Mucosa of descending colon (tissue), 3 donors: ENCODE data around the gene C5AR2. TPM values are rescaled to one million over a fixed set of nuclear protein-coding genes. Genes with fewer than 3 reads are reported as not detected.
"Not testable (repeated sequence)": the region's sequence is repeated elsewhere in the genome, so short reads cannot be mapped to it uniquely, and the experiment has no call there.

Source experiments
- ATAC-seq: fragments of 200-7000 bp; cut with Tn5 transposase; one replicate; pipeline ENCODE4 v1.9.1; 2020; ENCODE audit warnings: mild to moderate bottlenecking, moderate library complexity
- DNase-seq, 3 donors: peaks; one replicate each; pipeline ENCODE4 v3.0.0-alpha.2; 2020
- H3K36me3 ChIP-seq: fragments of 200-600 bp; one replicate; pipeline ENCODE4 v1.8.0; 2021; ENCODE audit warnings: low read depth, mild to moderate bottlenecking
- H3K4me1 ChIP-seq: fragments of 200-600 bp; one replicate; pipeline ENCODE4 v1.8.0; 2021; ENCODE audit warnings: low read depth, mild to moderate bottlenecking
- H3K4me3 ChIP-seq: fragments of 200-600 bp; one replicate; pipeline ENCODE4 v1.8.0; 2021; ENCODE audit warnings: mild to moderate bottlenecking
- H3K9me3 ChIP-seq: fragments of 200-600 bp; one replicate; pipeline ENCODE4 v1.8.0; 2021; ENCODE audit warnings: mild to moderate bottlenecking
- intact Hi-C, 2 donors: fragments of 100-400 bp; cut with DNase I in 1 of 2; cut with micrococcal nuclease in 1 of 2; formaldehyde crosslinking; loops; one replicate each; pipeline versions ENCODE4 v1.11.0 to v1.11.1; 2022; cut with DNase I, micrococcal nuclease
- total RNA-seq, 3 donors: library from RNA; stranded (reverse); fragmentation: NEBNext Ultra II Directional in 2 of 3; extraction: Animal tissue kit (Norgen Biotek cat#: 25700) in 2 of 3; gene quantifications; one replicate each; pipeline versions ENCODE4 v1.2.1 to v1.2.4, GENCODE V29; 2021 to 2023
- TF ChIP-seq, protein P1 (sequence below): fragments of 200-600 bp; IDR thresholded peaks from one replicate; pipeline ENCODE4 v1.8.0; 2022; ENCODE audit warnings: antibody characterized with exemption, mild to moderate bottlenecking
- donor health status: DM: no; HTN: no; CAD: no; lungs with moderate emphysema.
- donor health status: DM: no; HTN: no; CAD: no.
- donor health status: DM: no; HTN: yes; CAD: no.

C5AR2 gene
- total RNA-seq, 3 donors from 2014 or later: 0.29 to 1.6 (median 1.4) TPM

DNA sequence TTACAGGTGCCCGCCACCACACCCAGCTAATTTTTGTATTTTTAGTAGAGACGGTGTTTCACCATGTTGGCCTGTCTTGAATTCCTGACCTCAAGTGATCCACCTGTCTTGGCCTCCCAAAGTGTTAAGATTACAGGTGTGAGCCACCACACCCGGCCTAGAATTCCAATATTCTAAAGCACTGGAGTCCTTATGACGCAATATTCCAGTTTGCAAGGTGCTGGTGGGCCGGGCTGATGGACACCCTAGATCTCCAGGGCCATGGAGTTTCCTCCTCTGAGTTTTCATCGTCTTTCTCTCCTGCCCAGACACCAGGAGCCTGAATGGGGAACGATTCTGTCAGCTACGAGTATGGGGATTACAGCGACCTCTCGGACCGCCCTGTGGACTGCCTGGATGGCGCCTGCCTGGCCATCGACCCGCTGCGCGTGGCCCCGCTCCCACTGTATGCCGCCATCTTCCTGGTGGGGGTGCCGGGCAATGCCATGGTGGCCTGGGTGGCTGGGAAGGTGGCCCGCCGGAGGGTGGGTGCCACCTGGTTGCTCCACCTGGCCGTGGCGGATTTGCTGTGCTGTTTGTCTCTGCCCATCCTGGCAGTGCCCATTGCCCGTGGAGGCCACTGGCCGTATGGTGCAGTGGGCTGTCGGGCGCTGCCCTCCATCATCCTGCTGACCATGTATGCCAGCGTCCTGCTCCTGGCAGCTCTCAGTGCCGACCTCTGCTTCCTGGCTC, 8.7 kb downstream of the C5AR2 start:
- H3K4me1 ChIP-seq: no peaks in the 10 kb centered on the region
- no peaks in the 10 kb centered on the region for H3K36me3 ChIP-seq
- TF ChIP-seq, protein P1, sequence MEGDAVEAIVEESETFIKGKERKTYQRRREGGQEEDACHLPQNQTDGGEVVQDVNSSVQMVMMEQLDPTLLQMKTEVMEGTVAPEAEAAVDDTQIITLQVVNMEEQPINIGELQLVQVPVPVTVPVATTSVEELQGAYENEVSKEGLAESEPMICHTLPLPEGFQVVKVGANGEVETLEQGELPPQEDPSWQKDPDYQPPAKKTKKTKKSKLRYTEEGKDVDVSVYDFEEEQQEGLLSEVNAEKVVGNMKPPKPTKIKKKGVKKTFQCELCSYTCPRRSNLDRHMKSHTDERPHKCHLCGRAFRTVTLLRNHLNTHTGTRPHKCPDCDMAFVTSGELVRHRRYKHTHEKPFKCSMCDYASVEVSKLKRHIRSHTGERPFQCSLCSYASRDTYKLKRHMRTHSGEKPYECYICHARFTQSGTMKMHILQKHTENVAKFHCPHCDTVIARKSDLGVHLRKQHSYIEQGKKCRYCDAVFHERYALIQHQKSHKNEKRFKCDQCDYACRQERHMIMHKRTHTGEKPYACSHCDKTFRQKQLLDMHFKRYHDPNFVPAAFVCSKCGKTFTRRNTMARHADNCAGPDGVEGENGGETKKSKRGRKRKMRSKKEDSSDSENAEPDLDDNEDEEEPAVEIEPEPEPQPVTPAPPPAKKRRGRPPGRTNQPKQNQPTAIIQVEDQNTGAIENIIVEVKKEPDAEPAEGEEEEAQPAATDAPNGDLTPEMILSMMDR: no peak
- DNase-seq (no peak), ATAC-seq (no peak)
- intact Hi-C loops: no loop called here
- H3K4me3 ChIP-seq: no peak overlapping the region
- H3K9me3 ChIP-seq: no peaks in the 10 kb centered on the region

DNA sequence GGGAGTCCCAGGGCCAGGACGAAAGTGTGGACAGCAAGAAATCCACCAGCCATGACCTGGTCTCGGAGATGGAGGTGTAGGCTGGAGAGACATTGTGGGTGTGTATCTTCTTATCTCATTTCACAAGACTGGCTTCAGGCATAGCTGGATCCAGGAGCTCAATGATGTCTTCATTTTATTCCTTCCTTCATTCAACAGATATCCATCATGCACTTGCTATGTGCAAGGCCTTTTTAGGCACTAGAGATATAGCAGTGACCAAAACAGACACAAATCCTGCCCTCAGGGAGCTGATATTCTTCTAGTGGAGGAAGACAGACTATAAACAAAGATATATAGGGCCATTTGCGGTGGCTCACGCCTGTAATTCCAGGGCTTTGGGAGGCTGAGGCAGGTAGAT, 9.8 kb downstream of the C5AR2 start:
- Histone ChIP-seq H3K36me3 (no peaks in the 10 kb centered on the region), H3K4me3 (no peak overlapping the region), H3K9me3 (no peaks in the 10 kb centered on the region), H3K4me1 (no peaks in the 10 kb centered on the region)
- TF ChIP-seq, protein P1: no peak
- intact Hi-C loops: no loop called here
- no peak for DNase-seq
- no peak for ATAC-seq

DNA sequence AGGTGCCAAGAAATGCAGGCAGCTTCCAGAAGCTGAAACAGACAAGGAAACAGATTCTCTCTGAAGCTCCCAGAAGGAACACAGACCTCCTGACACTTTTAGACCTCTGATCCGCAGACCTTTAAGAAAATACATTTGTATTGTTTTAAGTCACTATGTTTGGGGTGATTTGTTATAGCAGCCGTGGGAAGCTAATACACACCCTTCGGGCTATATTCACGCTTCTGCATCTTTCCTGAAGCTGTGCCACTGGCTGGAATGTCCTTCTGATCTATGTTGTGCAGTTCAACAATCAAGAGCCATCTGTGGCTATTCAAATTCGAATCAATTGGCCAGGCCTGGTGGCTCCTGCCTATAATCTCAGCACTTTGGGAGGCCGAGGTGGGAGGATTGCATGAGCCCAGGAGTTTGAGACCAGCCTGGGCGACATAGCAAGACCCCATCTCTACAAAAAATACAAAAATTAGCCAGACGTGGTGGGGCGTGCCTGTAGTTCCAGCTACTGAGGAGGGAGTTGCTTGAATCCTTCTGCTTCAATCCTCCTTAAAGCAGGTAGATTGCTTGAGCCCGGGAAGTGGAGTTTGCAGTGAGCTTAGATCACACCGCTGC, 11.3 kb downstream of the C5AR2 start:
- intact Hi-C loops: no loop called here
- TF ChIP-seq, protein P1: no peak
- ATAC-seq (no peak), DNase-seq (no peak)
- no peaks in the 10 kb centered on the region for H3K4me1 ChIP-seq
- no peak overlapping the region for H3K4me3 ChIP-seq
- no peaks in the 10 kb centered on the region for H3K9me3 ChIP-seq
- H3K36me3 ChIP-seq: no peaks in the 10 kb centered on the region

DNA sequence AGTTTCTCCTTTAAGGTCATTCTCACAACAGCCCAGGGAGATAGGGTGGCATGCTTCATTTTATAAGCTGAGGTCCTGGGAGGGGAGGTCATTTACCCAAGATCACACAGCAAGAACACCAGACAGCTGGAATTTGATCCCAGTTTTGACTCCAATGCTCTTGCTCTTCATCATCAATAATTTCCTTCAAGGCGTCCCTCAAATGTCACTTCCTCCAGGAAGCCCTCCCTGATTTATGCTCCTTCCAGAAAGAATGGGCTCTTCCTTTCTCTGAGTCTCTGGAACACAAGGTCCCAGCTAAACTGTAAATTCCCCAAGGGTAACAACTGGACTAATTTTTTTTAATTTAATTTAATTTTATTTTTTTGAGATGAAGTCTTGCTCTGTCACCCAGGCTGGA, 12.4 kb downstream of the C5AR2 start:
- DNase-seq (no peak), ATAC-seq (no peak)
- no peaks in the 10 kb centered on the region for H3K36me3 ChIP-seq
- H3K4me3 ChIP-seq: no peak overlapping the region
- no peaks in the 10 kb centered on the region for H3K9me3 ChIP-seq
- TF ChIP-seq, protein P1: no peak
- no peaks in the 10 kb centered on the region for H3K4me1 ChIP-seq
- intact Hi-C loops: no loop called here

DNA sequence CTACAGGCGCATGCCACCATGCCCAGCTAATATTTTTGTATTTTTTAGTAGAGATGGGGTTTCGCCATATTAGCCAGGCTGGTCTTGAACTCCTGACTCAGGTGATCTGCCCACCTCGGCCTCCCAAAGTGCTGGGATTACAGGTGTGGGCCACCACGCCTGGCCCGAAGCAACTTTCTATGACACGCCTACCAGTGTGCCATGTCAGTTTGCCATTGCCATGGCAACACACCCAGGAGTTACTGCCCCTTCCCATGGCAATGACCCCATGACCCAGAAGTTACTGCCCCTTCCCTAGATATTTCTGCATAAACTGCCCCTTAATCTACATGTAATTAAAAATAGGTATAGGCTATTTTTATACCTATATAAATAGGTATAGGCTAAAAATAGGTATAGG, 14.0 kb downstream of the C5AR2 start:
- H3K36me3 ChIP-seq, intact Hi-C loops: not testable (repeated sequence)

More for the DNA sequence above, 14.0 kb downstream of the C5AR2 start:
- not testable (repeated sequence) for ATAC-seq, H3K4me3 ChIP-seq, H3K9me3 ChIP-seq, H3K4me1 ChIP-seq, DNase-seq
